Measurements from ENCODE around the gene CTTNBP2NL. TPM values are rescaled to one million over a fixed set of nuclear protein-coding genes. Genes with fewer than 3 reads are reported as not detected.

Gene CTTNBP2NL
- total and polyA plus RNA-seq, 4 donors, result 1.7 to 4.4 (median 3.0) TPM

DNA sequence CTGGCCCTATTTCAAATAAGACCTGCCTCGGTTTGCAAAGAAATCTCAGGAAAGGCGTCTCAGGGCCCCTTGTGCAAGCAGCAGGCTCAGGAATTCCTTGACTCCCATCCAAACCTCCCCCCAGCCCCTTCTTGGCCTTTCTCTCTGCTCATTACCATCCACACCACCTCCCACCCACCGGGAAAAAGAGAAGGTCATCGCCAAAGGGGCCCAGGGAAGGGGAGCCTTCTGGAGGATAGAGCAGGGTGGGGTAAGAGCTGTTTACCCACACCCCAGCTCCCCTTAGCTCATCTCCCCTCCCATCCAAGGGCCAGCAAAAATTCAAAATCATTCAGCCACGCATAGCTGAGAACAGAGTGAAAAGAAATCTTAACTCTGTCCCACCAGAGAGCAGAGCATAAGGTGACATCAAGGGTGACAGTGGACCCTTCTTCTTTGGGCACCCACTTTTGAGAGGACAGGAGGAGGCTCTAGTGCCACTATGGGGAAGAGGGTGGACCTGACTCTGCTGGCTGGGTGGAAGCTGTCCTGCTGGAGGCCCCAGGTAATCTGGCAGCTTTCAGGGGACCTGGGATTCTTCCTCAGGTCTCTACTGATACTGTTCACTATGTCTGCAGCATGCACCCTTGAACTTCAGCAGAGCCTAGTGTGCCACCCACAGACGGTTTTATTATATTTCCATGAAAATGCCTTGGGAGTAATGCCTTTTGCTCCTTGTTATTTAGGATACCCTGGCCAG lies 108.8 kb downstream of the CTTNBP2NL start (continued):
- TF ChIP-seq, protein P1, sequence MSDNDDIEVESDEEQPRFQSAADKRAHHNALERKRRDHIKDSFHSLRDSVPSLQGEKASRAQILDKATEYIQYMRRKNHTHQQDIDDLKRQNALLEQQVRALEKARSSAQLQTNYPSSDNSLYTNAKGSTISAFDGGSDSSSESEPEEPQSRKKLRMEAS (IDR thresholded peaks at IDR 0.05), result no peak
- no peak for TF ChIP-seq RAD21 (IDR thresholded peaks at IDR 0.05)

DNA sequence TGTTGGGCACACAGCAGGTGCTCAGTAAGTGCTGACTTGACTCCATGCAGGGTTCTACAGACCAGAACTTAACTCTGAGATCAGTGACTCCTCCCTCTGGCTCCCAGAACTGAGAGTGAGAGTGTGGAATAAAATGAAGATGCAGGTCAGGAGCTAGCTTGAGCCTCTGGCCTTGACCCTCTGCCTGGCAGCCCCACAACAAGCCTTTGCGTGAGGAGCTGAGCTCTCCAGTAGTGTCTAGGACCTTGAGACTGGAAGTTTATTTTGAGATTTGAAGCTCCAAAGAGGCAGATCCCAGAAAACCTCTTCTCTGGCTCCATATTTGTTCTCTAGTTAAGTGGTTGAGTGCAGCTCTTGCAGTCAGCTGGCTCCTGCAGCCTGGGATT lies 109.4 kb downstream of the CTTNBP2NL start:
- no peaks in the 10 kb centered on the region for H3K9me3 ChIP-seq (ENCODE audit: control insufficient read depth in 4 of 4, low read length in 3 of 4)
- H3K4me3 ChIP-seq (ENCODE audit: low read depth in 1 of 3, low read length in 3 of 3), result no peak overlapping the region
- peaks cover 19 to 28% (median 24%) of the 10 kb centered on the region in 4 donors for H3K4me1 ChIP-seq (ENCODE audit: control insufficient read depth in 4 of 4, insufficient read depth in 4 of 4, low read length in 3 of 4)
- TF ChIP-seq HNF4A (conservative IDR thresholded peaks at IDR 0.05), result no peak
- TF ChIP-seq NR2F2 (IDR thresholded peaks at IDR 0.05), result no peak
- TF ChIP-seq TAF1 (conservative IDR thresholded peaks at IDR 0.05), result no peak
- TF ChIP-seq FOXA2 (IDR thresholded peaks at IDR 0.05), result no peak
- no peak for TF ChIP-seq JUND (IDR thresholded peaks at IDR 0.05)
- no peak for TF ChIP-seq EGR1 (IDR thresholded peaks at IDR 0.05; ENCODE audit: low read depth in 2 of 2)
- TF ChIP-seq GABPA (IDR thresholded peaks at IDR 0.05 in 1 of 2, conservative IDR thresholded peaks at IDR 0.05 in 1 of 2), result no peak
- no peak for TF ChIP-seq YY1 (IDR thresholded peaks at IDR 0.05)
- TF ChIP-seq RXRA (IDR thresholded peaks at IDR 0.05), result no peak
- TF ChIP-seq, protein P2, sequence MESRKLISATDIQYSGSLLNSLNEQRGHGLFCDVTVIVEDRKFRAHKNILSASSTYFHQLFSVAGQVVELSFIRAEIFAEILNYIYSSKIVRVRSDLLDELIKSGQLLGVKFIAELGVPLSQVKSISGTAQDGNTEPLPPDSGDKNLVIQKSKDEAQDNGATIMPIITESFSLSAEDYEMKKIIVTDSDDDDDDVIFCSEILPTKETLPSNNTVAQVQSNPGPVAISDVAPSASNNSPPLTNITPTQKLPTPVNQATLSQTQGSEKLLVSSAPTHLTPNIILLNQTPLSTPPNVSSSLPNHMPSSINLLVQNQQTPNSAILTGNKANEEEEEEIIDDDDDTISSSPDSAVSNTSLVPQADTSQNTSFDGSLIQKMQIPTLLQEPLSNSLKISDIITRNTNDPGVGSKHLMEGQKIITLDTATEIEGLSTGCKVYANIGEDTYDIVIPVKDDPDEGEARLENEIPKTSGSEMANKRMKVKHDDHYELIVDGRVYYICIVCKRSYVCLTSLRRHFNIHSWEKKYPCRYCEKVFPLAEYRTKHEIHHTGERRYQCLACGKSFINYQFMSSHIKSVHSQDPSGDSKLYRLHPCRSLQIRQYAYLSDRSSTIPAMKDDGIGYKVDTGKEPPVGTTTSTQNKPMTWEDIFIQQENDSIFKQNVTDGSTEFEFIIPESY (IDR thresholded peaks at IDR 0.05), result no peak
- TF ChIP-seq, protein P1 (IDR thresholded peaks at IDR 0.05), result no peak
- TF ChIP-seq, protein P3, sequence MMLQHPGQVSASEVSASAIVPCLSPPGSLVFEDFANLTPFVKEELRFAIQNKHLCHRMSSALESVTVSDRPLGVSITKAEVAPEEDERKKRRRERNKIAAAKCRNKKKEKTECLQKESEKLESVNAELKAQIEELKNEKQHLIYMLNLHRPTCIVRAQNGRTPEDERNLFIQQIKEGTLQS (IDR thresholded peaks at IDR 0.05), result no peak
- H3K36me3 ChIP-seq (ENCODE audit: control insufficient read depth in 4 of 4, insufficient read depth in 3 of 4, low read depth in 1 of 4, low read length in 3 of 4), result no peaks in the 10 kb centered on the region
- H3K9ac ChIP-seq (ENCODE audit: low read depth in 1 of 2, low read length in 2 of 2), result no peak overlapping the region
- WGBS, result 85% methylated on average over 1 of the region's 1 CpG
- H3K27ac ChIP-seq (ENCODE audit: low read depth in 1 of 2, low read length in 2 of 2), result no peak overlapping the region
- H3K27me3 ChIP-seq (ENCODE audit: control insufficient read depth in 4 of 4, insufficient read depth in 4 of 4, low read length in 3 of 4), result peaks cover 0 to 31% (median 9%) of the 10 kb centered on the region in 4 donors
- no peak for DNase-seq (ENCODE audit: low spot score)

DNA sequence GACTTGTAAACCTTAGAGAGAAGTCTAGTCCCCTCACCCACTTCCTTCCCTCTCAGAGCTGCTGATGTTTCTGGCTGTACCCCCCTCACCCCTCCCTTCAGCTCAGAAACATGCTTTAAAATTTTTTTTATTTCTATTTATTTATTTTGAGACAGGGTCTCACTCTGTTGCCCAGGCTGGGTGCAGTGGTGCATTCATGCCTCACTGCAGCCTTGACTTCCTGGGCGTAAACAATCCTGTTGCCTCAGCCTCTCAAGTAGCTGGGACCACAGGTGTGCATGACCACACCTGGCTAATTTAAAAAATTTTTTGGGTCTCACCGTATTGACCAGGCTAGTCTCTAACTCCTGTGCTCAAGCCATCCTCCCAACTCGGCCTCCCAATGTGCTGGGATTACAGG lies 109.9 kb downstream of the CTTNBP2NL start:
- WGBS, result 87% methylated on average over 3 of the region's 3 CpGs
- Histone ChIP-seq H3K4me1 (ENCODE audit: control insufficient read depth in 4 of 4, insufficient read depth in 4 of 4, low read length in 3 of 4) (peaks cover 19 to 28% (median 24%) of the 10 kb centered on the region in 4 donors), H3K9me3 (ENCODE audit: control insufficient read depth in 4 of 4, low read length in 3 of 4) (no peaks in the 10 kb centered on the region), H3K9ac (ENCODE audit: low read depth in 1 of 2, low read length in 2 of 2) (no peak overlapping the region), H3K27me3 (ENCODE audit: control insufficient read depth in 4 of 4, insufficient read depth in 4 of 4, low read length in 3 of 4) (peaks cover 0 to 31% (median 9%) of the 10 kb centered on the region in 4 donors), H3K27ac (ENCODE audit: low read depth in 1 of 2, low read length in 2 of 2) (no peak overlapping the region), H3K36me3 (ENCODE audit: control insufficient read depth in 4 of 4, insufficient read depth in 3 of 4, low read depth in 1 of 4, low read length in 3 of 4) (no peaks in the 10 kb centered on the region), H3K4me3 (ENCODE audit: low read depth in 1 of 3, low read length in 3 of 3) (no peak overlapping the region)
- no peak for DNase-seq (ENCODE audit: low spot score)
- TF ChIP-seq YY1 (IDR thresholded peaks at IDR 0.05) (no peak), FOXA2 (IDR thresholded peaks at IDR 0.05) (no peak), HNF4A (conservative IDR thresholded peaks at IDR 0.05) (no peak), JUND (IDR thresholded peaks at IDR 0.05) (no peak), FOXA1 (IDR thresholded peaks at IDR 0.05) (no peak), TAF1 (conservative IDR thresholded peaks at IDR 0.05) (no peak), EGR1 (IDR thresholded peaks at IDR 0.05; ENCODE audit: low read depth in 2 of 2) (no peak), SP1 (IDR thresholded peaks at IDR 0.05) (no peak), RXRA (IDR thresholded peaks at IDR 0.05) (no peak), GABPA (IDR thresholded peaks at IDR 0.05 in 1 of 2, conservative IDR thresholded peaks at IDR 0.05 in 1 of 2) (no peak), RAD21 (IDR thresholded peaks at IDR 0.05) (no peak)
- TF ChIP-seq, protein P4, sequence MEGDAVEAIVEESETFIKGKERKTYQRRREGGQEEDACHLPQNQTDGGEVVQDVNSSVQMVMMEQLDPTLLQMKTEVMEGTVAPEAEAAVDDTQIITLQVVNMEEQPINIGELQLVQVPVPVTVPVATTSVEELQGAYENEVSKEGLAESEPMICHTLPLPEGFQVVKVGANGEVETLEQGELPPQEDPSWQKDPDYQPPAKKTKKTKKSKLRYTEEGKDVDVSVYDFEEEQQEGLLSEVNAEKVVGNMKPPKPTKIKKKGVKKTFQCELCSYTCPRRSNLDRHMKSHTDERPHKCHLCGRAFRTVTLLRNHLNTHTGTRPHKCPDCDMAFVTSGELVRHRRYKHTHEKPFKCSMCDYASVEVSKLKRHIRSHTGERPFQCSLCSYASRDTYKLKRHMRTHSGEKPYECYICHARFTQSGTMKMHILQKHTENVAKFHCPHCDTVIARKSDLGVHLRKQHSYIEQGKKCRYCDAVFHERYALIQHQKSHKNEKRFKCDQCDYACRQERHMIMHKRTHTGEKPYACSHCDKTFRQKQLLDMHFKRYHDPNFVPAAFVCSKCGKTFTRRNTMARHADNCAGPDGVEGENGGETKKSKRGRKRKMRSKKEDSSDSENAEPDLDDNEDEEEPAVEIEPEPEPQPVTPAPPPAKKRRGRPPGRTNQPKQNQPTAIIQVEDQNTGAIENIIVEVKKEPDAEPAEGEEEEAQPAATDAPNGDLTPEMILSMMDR (IDR thresholded peaks at IDR 0.05; ENCODE audit: low read depth, low read length, missing input control), result no peak
- TF ChIP-seq, protein P5, sequence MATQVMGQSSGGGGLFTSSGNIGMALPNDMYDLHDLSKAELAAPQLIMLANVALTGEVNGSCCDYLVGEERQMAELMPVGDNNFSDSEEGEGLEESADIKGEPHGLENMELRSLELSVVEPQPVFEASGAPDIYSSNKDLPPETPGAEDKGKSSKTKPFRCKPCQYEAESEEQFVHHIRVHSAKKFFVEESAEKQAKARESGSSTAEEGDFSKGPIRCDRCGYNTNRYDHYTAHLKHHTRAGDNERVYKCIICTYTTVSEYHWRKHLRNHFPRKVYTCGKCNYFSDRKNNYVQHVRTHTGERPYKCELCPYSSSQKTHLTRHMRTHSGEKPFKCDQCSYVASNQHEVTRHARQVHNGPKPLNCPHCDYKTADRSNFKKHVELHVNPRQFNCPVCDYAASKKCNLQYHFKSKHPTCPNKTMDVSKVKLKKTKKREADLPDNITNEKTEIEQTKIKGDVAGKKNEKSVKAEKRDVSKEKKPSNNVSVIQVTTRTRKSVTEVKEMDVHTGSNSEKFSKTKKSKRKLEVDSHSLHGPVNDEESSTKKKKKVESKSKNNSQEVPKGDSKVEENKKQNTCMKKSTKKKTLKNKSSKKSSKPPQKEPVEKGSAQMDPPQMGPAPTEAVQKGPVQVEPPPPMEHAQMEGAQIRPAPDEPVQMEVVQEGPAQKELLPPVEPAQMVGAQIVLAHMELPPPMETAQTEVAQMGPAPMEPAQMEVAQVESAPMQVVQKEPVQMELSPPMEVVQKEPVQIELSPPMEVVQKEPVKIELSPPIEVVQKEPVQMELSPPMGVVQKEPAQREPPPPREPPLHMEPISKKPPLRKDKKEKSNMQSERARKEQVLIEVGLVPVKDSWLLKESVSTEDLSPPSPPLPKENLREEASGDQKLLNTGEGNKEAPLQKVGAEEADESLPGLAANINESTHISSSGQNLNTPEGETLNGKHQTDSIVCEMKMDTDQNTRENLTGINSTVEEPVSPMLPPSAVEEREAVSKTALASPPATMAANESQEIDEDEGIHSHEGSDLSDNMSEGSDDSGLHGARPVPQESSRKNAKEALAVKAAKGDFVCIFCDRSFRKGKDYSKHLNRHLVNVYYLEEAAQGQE (IDR thresholded peaks at IDR 0.05), result no peak
- TF ChIP-seq, protein P2 (IDR thresholded peaks at IDR 0.05), result no peak
